SK-N-SH (cell line): ENCODE results near the gene GAP43. TPM values are rescaled to one million over a fixed set of nuclear protein-coding genes. Genes with fewer than 3 reads are reported as not detected.

Source experiments
- CTCF ChIA-PET: fragments of 300-600, 350-600 bp; formaldehyde crosslinking; extraction: SDS; loops from one replicate; lab custom pipeline; 2021; lab: Yijun Ruan, JAX
- POLR2A ChIA-PET: fragments of 350-600 bp; sonication (Branson Sonifier 250); formaldehyde crosslinking; extraction: SDS; loops from one replicate; lab custom pipeline; 2020; ENCODE audit warnings: antibody characterized with exemption, inconsistent platforms; lab: Yijun Ruan, JAX
- DNase-seq: peaks from one replicate; pipeline ENCODE4 v3.0.0; 2012
- H2AFZ ChIP-seq: fragments of 200-600 bp; sonication (generic); 2 replicates; pipeline ENCODE4 v1.8.1; 2016; ENCODE audit warnings: antibody characterized with exemption, mild to moderate bottlenecking, low read depth
- H3F3A ChIP-seq: fragments of 200-600 bp; sonication (generic); replicated peaks from 2 replicates; pipeline ENCODE3; 2016; ENCODE audit warnings: antibody characterized with exemption, mild to moderate bottlenecking; ENCODE audit not compliant: insufficient read depth
- H3K27ac ChIP-seq, 2 experiments: fragments of 200-500 bp in 1 of 2; fragments of 200-600 bp in 1 of 2; sonication (Bioruptor generic) in 1 of 2; sonication (generic), shearing (Covaris generic) in 1 of 2; 2 replicates each; pipeline versions ENCODE4 v1.5.1 to v1.6.1; 2014 to 2016; ENCODE audit warnings: low read depth in 2 of 2, inconsistent platforms in 1 of 2, low read length in 1 of 2, mild to moderate bottlenecking in 1 of 2, mixed read lengths in 1 of 2
- H3K27me3 ChIP-seq: fragments of 200-600 bp; sonication (generic), shearing (Covaris generic); 2 replicates; pipeline ENCODE4 v1.6.1; 2016; ENCODE audit warnings: mixed run types; ENCODE audit not compliant: insufficient read depth
- H3K36me3 ChIP-seq, 2 experiments: fragments of 200-500 bp in 1 of 2; fragments of 200-600 bp in 1 of 2; sonication (Bioruptor generic) in 1 of 2; sonication (generic) in 1 of 2; replicated peaks in 1 of 2; 2 replicates each; pipeline versions ENCODE3 to v1.5.1; 2014 to 2016; ENCODE audit warnings: low read length in 1 of 2, mild to moderate bottlenecking in 1 of 2; ENCODE audit not compliant: insufficient read depth in 2 of 2, control insufficient read depth in 1 of 2
- H3K4me1 ChIP-seq, 2 experiments: fragments of 200-500 bp in 1 of 2; fragments of 200-600 bp in 1 of 2; sonication (Bioruptor generic) in 1 of 2; sonication (generic), shearing (Covaris generic) in 1 of 2; 2 replicates each; pipeline versions ENCODE4 v1.5.1 to v1.6.1; 2014 to 2016; ENCODE audit warnings: low read depth in 1 of 2, low read length in 1 of 2, mixed run types in 1 of 2; ENCODE audit not compliant: insufficient read depth in 2 of 2, control insufficient read depth in 1 of 2
- H3K4me2 ChIP-seq: fragments of 200-600 bp; sonication (generic), shearing (Covaris generic); 2 replicates; pipeline ENCODE4 v1.6.1; 2017; ENCODE audit warnings: mixed run types
- H3K4me3 ChIP-seq, 2 experiments: fragments of 200-500 bp in 1 of 2; fragments of 200-600 bp in 1 of 2; sonication (Bioruptor generic) in 1 of 2; sonication (generic), shearing (Covaris generic) in 1 of 2; 2 replicates each; pipeline versions ENCODE4 v1.5.1 to v1.8.1; 2014 to 2016; ENCODE audit warnings: low read depth in 2 of 2, inconsistent platforms in 1 of 2, low read length in 1 of 2, mild to moderate bottlenecking in 1 of 2, mixed read lengths in 1 of 2, moderate library complexity in 1 of 2
- H3K79me2 ChIP-seq: fragments of 200-600 bp; sonication (generic); 2 replicates; pipeline ENCODE4 v1.8.1; 2017; ENCODE audit warnings: mild to moderate bottlenecking; ENCODE audit not compliant: insufficient read depth
- H3K9ac ChIP-seq: fragments of 200-600 bp; sonication (generic); 2 replicates; pipeline ENCODE4 v1.6.1; 2017; ENCODE audit warnings: mixed run types
- H3K9me2 ChIP-seq: fragments of 200-600 bp; sonication (generic); 2 replicates; pipeline ENCODE4 v1.6.1; 2017; ENCODE audit warnings: mixed run types
- H3K9me3 ChIP-seq: fragments of 200-600 bp; sonication (generic); 2 replicates; pipeline ENCODE4 v1.6.1; 2017; ENCODE audit warnings: mixed run types, mild to moderate bottlenecking, moderate library complexity
- H4K20me1 ChIP-seq: fragments of 200-600 bp; sonication (generic); 2 replicates; pipeline ENCODE4 v1.6.1; 2017; ENCODE audit warnings: mild to moderate bottlenecking, mixed run types; ENCODE audit not compliant: insufficient read depth
- CTCF ChIP-seq: fragments of 200-600 bp; sonication (generic); IDR thresholded peaks from 2 replicates; pipeline ENCODE4 v1.6.1; 2017; ENCODE audit warnings: antibody characterized with exemption, mild to moderate bottlenecking, moderate library complexity
- EP300 ChIP-seq, 2 experiments: IDR thresholded peaks; 2 replicates each; pipeline versions ENCODE4 v1.4.0 to v1.6.1; 2012; ENCODE audit warnings: borderline replicate concordance in 1 of 2, low read depth in 1 of 2, low read length in 1 of 2
- FOXM1 ChIP-seq: IDR thresholded peaks from 2 replicates; pipeline ENCODE4 v1.4.0; 2012; ENCODE audit warnings: low read depth, mild to moderate bottlenecking
- GATA2 ChIP-seq: sonication (generic); formaldehyde crosslinking; IDR thresholded peaks from 2 replicates; pipeline ENCODE4 v1.5.0; 2020; ENCODE audit warnings: mild to moderate bottlenecking, missing genetic modification reagents
- NFIC ChIP-seq: IDR thresholded peaks from 2 replicates; pipeline ENCODE4 v1.4.0; 2012; ENCODE audit warnings: borderline replicate concordance
- NRF1 ChIP-seq: IDR thresholded peaks from 2 replicates; pipeline ENCODE4 v1.6.1; 2012; ENCODE audit warnings: low read depth, mild to moderate bottlenecking, low read length
- POLR2AphosphoS5 ChIP-seq: IDR thresholded peaks from 2 replicates; pipeline ENCODE4 v1.6.1; 2012; ENCODE audit warnings: low read depth, low read length
- SMC3 ChIP-seq: IDR thresholded peaks from 2 replicates; pipeline ENCODE4 v1.6.1; 2012; ENCODE audit warnings: low read depth, low read length, improper control_type of control experiment
- TEAD4 ChIP-seq: IDR thresholded peaks from 2 replicates; pipeline ENCODE4 v1.4.0; 2012; ENCODE audit warnings: mild to moderate bottlenecking, borderline replicate concordance; ENCODE audit not compliant: insufficient read depth
- YY1 ChIP-seq: IDR thresholded peaks from 2 replicates; pipeline ENCODE4 v1.4.0; 2012; ENCODE audit warnings: low read depth, mild to moderate bottlenecking
- WGBS: methylation state at CpG from one replicate; pipeline ENCODE4 v1.1.6; 2017; ENCODE audit warnings: low lambda C conversion rate; 5-methylcytosine and 5-hydroxymethylcytosine counted together
- polyA plus RNA-seq, 3 experiments: library from polyadenylated mRNA; depleted of rRNA; stranded (reverse); fragments of >200 nt; gene quantifications; 2 replicates each; pipeline ENCODE4 v1.2.3, GENCODE V29; 2012
- TF ChIP-seq, protein P1 (sequence below): IDR thresholded peaks from 2 replicates; pipeline ENCODE4; 2012
- TF ChIP-seq, protein P2 (sequence below): IDR thresholded peaks from 2 replicates; pipeline ENCODE4 v1.4.0; 2012; ENCODE audit warnings: low read depth, borderline replicate concordance
- TF ChIP-seq, protein P3 (sequence below): IDR thresholded peaks from 2 replicates; pipeline ENCODE4 v1.6.1; 2012; ENCODE audit warnings: mild to moderate bottlenecking, low read depth, low read length, moderate library complexity

The GAP43 gene
- polyA plus RNA-seq, 1 of the 3 experiments (the other 2 are of a cell fraction) = 14.0 TPM

DNA sequence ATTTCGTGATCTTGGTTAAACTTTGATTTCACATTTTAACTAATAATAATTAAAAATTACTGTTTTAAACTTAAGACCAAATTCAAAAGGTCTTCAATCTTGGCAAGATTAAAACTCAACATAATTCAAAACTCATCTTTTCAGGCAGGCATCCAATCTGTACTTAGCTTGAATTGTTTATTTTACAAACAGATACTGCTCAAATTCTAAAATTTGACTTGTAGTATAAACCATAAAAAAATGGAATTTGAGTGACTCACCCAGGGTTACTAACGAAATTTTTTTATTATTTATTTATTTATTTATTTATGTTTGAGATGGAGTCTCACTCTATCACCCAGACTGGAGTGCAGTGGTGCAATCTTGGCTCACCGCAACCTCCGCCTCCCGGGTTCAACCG is 64.4 kb downstream of the GAP43 start:
- H4K20me1 ChIP-seq = no peaks in the 10 kb centered on the region
- H2AFZ ChIP-seq = no peak overlapping the region
- no peaks in the 10 kb centered on the region for H3K36me3 ChIP-seq
- no peaks in the 10 kb centered on the region for H3F3A ChIP-seq
- no peaks in the 10 kb centered on the region for H3K9me2 ChIP-seq
- no peaks in the 10 kb centered on the region; a peak in 2 of 4 replicates for H3K4me1 ChIP-seq
- no peaks in the 10 kb centered on the region for H3K79me2 ChIP-seq
- 86% methylated on average over 6 of the region's 6 CpGs for WGBS
- H3K9me3 ChIP-seq = no peaks in the 10 kb centered on the region
- POLR2A ChIA-PET = no interaction called here
- CTCF ChIA-PET = interaction anchor here (1.2 to 3.1 kb wide), 6 partner anchors 15 to 596 kb away, joined by 3 to 29 read pairs (median 8); no protein-coding TSS in a partner anchor
- no peak overlapping the region for H3K4me2 ChIP-seq
- H3K27ac ChIP-seq = no peak overlapping the region
- no peak overlapping the region for H3K9ac ChIP-seq
- DNase-seq = no peak
- TF ChIP-seq CTCF (no peak), TEAD4 (no peak), POLR2AphosphoS5 (no peak), FOXM1 (no peak), YY1 (no peak), NFIC (no peak), NRF1 (no peak), EP300 (IDR thresholded peaks at IDR 0.05; ENCODE audit: borderline replicate concordance in 1 of 2, low read depth in 1 of 2, low read length in 1 of 2) (no peak), GATA2 (CRISPR knock-in tag) (no peak)
- TF ChIP-seq, protein P1, sequence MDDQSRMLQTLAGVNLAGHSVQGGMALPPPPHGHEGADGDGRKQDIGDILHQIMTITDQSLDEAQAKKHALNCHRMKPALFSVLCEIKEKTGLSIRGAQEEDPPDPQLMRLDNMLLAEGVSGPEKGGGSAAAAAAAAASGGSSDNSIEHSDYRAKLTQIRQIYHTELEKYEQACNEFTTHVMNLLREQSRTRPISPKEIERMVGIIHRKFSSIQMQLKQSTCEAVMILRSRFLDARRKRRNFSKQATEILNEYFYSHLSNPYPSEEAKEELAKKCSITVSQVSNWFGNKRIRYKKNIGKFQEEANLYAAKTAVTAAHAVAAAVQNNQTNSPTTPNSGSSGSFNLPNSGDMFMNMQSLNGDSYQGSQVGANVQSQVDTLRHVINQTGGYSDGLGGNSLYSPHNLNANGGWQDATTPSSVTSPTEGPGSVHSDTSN = no peak
- TF ChIP-seq, protein P2, sequence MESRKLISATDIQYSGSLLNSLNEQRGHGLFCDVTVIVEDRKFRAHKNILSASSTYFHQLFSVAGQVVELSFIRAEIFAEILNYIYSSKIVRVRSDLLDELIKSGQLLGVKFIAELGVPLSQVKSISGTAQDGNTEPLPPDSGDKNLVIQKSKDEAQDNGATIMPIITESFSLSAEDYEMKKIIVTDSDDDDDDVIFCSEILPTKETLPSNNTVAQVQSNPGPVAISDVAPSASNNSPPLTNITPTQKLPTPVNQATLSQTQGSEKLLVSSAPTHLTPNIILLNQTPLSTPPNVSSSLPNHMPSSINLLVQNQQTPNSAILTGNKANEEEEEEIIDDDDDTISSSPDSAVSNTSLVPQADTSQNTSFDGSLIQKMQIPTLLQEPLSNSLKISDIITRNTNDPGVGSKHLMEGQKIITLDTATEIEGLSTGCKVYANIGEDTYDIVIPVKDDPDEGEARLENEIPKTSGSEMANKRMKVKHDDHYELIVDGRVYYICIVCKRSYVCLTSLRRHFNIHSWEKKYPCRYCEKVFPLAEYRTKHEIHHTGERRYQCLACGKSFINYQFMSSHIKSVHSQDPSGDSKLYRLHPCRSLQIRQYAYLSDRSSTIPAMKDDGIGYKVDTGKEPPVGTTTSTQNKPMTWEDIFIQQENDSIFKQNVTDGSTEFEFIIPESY = no peak
- no peak overlapping the region for H3K4me3 ChIP-seq
- no peaks in the 10 kb centered on the region for H3K27me3 ChIP-seq

DNA sequence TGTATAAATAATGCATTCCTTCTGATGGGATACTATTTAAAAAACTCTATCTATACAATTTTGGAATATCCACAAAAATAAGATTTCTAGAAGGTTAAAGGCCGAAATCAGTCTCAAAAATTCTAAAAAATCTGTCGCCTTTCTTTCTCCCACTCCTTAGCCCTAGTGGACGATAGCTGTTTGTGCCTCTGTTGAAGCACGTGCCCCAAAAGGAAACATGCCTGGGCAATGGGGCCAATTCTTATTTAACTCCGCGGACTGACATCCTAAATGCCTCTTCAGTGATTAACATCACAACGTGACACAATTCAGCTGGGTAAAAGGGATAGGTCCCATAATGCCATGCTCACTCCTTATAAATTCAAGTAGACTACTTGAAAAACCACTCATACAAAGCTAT is 65.1 kb downstream of the GAP43 start:
- no peaks in the 10 kb centered on the region for H3F3A ChIP-seq
- WGBS = 90% methylated on average over 7 of the region's 7 CpGs
- H4K20me1 ChIP-seq = no peaks in the 10 kb centered on the region
- H2AFZ ChIP-seq = no peak overlapping the region
- H3K9ac ChIP-seq = no peak overlapping the region
- H3K4me2 ChIP-seq = no peak overlapping the region
- no peaks in the 10 kb centered on the region for H3K27me3 ChIP-seq
- peaks cover 0 to 3% of the 10 kb centered on the region in 2 experiments; a peak in 3 of 4 replicates for H3K4me1 ChIP-seq
- TF ChIP-seq SMC3 (no peak), NFIC (no peak), CTCF (no peak)
- TF ChIP-seq, protein P2 = no peak
- TF ChIP-seq, protein P3, sequence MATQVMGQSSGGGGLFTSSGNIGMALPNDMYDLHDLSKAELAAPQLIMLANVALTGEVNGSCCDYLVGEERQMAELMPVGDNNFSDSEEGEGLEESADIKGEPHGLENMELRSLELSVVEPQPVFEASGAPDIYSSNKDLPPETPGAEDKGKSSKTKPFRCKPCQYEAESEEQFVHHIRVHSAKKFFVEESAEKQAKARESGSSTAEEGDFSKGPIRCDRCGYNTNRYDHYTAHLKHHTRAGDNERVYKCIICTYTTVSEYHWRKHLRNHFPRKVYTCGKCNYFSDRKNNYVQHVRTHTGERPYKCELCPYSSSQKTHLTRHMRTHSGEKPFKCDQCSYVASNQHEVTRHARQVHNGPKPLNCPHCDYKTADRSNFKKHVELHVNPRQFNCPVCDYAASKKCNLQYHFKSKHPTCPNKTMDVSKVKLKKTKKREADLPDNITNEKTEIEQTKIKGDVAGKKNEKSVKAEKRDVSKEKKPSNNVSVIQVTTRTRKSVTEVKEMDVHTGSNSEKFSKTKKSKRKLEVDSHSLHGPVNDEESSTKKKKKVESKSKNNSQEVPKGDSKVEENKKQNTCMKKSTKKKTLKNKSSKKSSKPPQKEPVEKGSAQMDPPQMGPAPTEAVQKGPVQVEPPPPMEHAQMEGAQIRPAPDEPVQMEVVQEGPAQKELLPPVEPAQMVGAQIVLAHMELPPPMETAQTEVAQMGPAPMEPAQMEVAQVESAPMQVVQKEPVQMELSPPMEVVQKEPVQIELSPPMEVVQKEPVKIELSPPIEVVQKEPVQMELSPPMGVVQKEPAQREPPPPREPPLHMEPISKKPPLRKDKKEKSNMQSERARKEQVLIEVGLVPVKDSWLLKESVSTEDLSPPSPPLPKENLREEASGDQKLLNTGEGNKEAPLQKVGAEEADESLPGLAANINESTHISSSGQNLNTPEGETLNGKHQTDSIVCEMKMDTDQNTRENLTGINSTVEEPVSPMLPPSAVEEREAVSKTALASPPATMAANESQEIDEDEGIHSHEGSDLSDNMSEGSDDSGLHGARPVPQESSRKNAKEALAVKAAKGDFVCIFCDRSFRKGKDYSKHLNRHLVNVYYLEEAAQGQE = no peak
- TF ChIP-seq, all 33 proteins: peak for 0
- CTCF ChIA-PET = interaction anchor here (0.7 to 3.1 kb wide), 5 partner anchors 8 to 596 kb away, joined by 3 to 29 read pairs (median 9); no protein-coding TSS in a partner anchor
- no peaks in the 10 kb centered on the region for H3K9me2 ChIP-seq
- no peak overlapping the region for H3K4me3 ChIP-seq
- H3K79me2 ChIP-seq = no peaks in the 10 kb centered on the region
- DNase-seq = no peak
- H3K9me3 ChIP-seq = no peaks in the 10 kb centered on the region
- no peak overlapping the region for H3K27ac ChIP-seq
- H3K36me3 ChIP-seq = no peaks in the 10 kb centered on the region
- POLR2A ChIA-PET = no interaction called here
